Parathyroid adenoma (tissue), 2 donors: ENCODE data around the gene GEN1.

Experiments used
- H2AFZ ChIP-seq: fragments of 300-600 bp; sonication (generic); one replicate; pipeline ENCODE4 v1.7.0; 2017; ENCODE audit warnings: antibody characterized with exemption, mild to moderate bottlenecking
- H3K27ac ChIP-seq: fragments of 300-600 bp; sonication (generic); one replicate; pipeline ENCODE4 v1.7.0; 2017
- H3K27me3 ChIP-seq: fragments of 300-600 bp; sonication (generic); one replicate; pipeline ENCODE4 v1.7.0; 2017; ENCODE audit warnings: low read length; ENCODE audit not compliant: control insufficient read depth, insufficient read depth
- H3K36me3 ChIP-seq: fragments of 300-600 bp; sonication (generic); one replicate; pipeline ENCODE4 v1.7.0; 2017; ENCODE audit warnings: low read length; ENCODE audit not compliant: control insufficient read depth, insufficient read depth
- H3K4me1 ChIP-seq: fragments of 300-600 bp; sonication (generic); one replicate; pipeline ENCODE4 v1.7.0; 2017; ENCODE audit warnings: control low read depth
- H3K4me2 ChIP-seq: fragments of 300-600 bp; sonication (generic); one replicate; pipeline ENCODE4 v1.7.0; 2017; ENCODE audit warnings: low read length
- H3K4me3 ChIP-seq: fragments of 300-600 bp; sonication (generic); one replicate; pipeline ENCODE4 v1.7.0; 2017; ENCODE audit warnings: low read depth, low read length
- H3K79me2 ChIP-seq: fragments of 300-600 bp; sonication (generic); one replicate; pipeline ENCODE4 v1.7.0; 2017; ENCODE audit warnings: control low read depth
- H3K9ac ChIP-seq: fragments of 300-600 bp; sonication (generic); one replicate; pipeline ENCODE4 v1.7.0; 2017; ENCODE audit warnings: mild to moderate bottlenecking
- H3K9me3 ChIP-seq: fragments of 300-600 bp; sonication (generic); one replicate; pipeline ENCODE4 v1.7.0; 2017; ENCODE audit warnings: low read length; ENCODE audit not compliant: control insufficient read depth
- CTCF ChIP-seq: fragments of 300-600 bp; sonication (generic); IDR thresholded peaks from one replicate; pipeline ENCODE4 v1.7.0; 2017; ENCODE audit warnings: antibody characterized with exemption, mild to moderate bottlenecking
- donor health status: primary hyperparathyroidism.

The GEN1 gene

GRCh38 chr2:17736989-17737388 is 16.9 kb upstream of the GEN1 start:
- Histone ChIP-seq H3K79me2 (no peaks in the 10 kb centered on the region), H3K27ac (no peak overlapping the region)
- no peak for TF ChIP-seq CTCF

GRCh38 chr2:17740203-17740602 is 13.7 kb upstream of the GEN1 start:
- TF ChIP-seq CTCF, result no peak
- Histone ChIP-seq H3K4me1 (no peaks in the 10 kb centered on the region), H3K9me3 (no peaks in the 10 kb centered on the region), H3K27me3 (no peaks in the 10 kb centered on the region), H3K27ac (no peak overlapping the region), H3K4me2 (no peak overlapping the region), H2AFZ (no peak overlapping the region), H3K79me2 (no peaks in the 10 kb centered on the region), H3K9ac (no peak overlapping the region), H3K36me3 (no peaks in the 10 kb centered on the region), H3K4me3 (no peak overlapping the region)

More at GRCh38 chr2:17736989-17737388, 16.9 kb upstream of the GEN1 start:
- Histone ChIP-seq H3K4me1 (no peaks in the 10 kb centered on the region), H3K9ac (no peak overlapping the region), H3K4me2 (no peak overlapping the region), H3K36me3 (no peaks in the 10 kb centered on the region), H2AFZ (no peak overlapping the region), H3K27me3 (no peaks in the 10 kb centered on the region), H3K4me3 (no peak overlapping the region), H3K9me3 (no peaks in the 10 kb centered on the region)

GRCh38 chr2:17747684-17748452 is 6.1 kb upstream of the GEN1 start:
- Histone ChIP-seq H3K4me1 (no peaks in the 10 kb centered on the region), H3K9me3 (no peaks in the 10 kb centered on the region), H2AFZ (no peak overlapping the region), H3K79me2 (peaks cover 2% of the 10 kb centered on the region), H3K36me3 (no peaks in the 10 kb centered on the region), H3K27me3 (no peaks in the 10 kb centered on the region), H3K4me3 (no peak overlapping the region), H3K27ac (no peak overlapping the region), H3K4me2 (no peak overlapping the region), H3K9ac (no peak overlapping the region)
- TF ChIP-seq CTCF, result no peak

- peaks cover 2% of the 10 kb centered on the region for H3K79me2 ChIP-seq
- no peak overlapping the region for H3K4me2 ChIP-seq
- no peaks in the 10 kb centered on the region for H3K9me3 ChIP-seq
- H3K27me3 ChIP-seq, result no peaks in the 10 kb centered on the region
- H3K27ac ChIP-seq, result no peak overlapping the region
- H3K4me1 ChIP-seq, result no peaks in the 10 kb centered on the region
- no peak for TF ChIP-seq CTCF
- no peak overlapping the region for H2AFZ ChIP-seq
- no peaks in the 10 kb centered on the region for H3K36me3 ChIP-seq
- H3K4me3 ChIP-seq, result no peak overlapping the region
- H3K9ac ChIP-seq, result no peak overlapping the region
Observed at GRCh38 chr2:17748745-17749144, 5.2 kb upstream of the GEN1 start.
